ENCODE data around the gene TBX1. TPM values are rescaled to one million over a fixed set of nuclear protein-coding genes. Genes with fewer than 3 reads are reported as not detected.

The TBX1 gene
- total and polyA plus RNA-seq, 2 of the 13 experiments (the other 11 are each of a cell fraction or from before 2014, with no cell fraction given), result not detected

DNA sequence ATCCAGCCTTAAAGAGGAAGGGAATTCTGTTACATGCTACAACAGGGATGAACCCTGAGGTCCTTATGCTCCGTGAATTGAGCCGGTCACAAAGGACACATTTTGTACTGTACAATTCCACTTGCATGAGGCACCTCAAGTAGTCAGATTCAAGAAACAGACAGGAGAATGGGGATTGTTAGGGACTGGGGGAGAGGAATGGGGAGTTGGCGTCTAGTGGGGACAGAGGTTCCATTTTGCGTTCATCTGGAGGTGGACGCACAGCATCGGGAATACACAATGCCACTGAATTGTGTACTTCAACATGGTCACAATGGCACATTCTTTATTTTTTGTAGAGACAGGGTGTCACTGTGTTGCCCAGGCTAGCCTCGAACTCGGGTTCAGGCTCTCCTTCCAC lies 14.1 kb downstream of the TBX1 start:
- FAIRE-seq, result no peak

More for the DNA sequence above, 14.1 kb downstream of the TBX1 start:
- no peak overlapping the region for H3K4me2 ChIP-seq (ENCODE audit: low read depth, low read length)
- no peak for DNase-seq (ENCODE audit: low spot score)
- no peaks in the 10 kb centered on the region for H3K79me2 ChIP-seq (ENCODE audit: insufficient read depth, low read length)
- H3K27me3 ChIP-seq (ENCODE audit: control insufficient read depth in 1 of 2, insufficient read depth in 2 of 2, low read length in 2 of 2), result peaks cover 7 to 80% of the 10 kb centered on the region in 2 experiments; a peak in 4 of 5 replicates
- CTCF ChIA-PET (ENCODE audit: low intra/inter-chr PET ratio, low total read pairs), result no interaction called here
- POLR2A ChIA-PET, result no interaction called here
- WGBS (ENCODE audit: low lambda C conversion rate), result 61% methylated on average over 8 of the region's 8 CpGs
- intact Hi-C loops (cut with micrococcal nuclease; ENCODE audit: unreplicated experiment), result no loop called here
- in situ Hi-C loops (cut with HindIII; ENCODE audit: extremely low pct_ligation_motif_present, low pct_unique_long_range_greater_than_20kb), result no loop called here
- H3K4me3 ChIP-seq (replicated peaks in 1 of 3; ENCODE audit: insufficient read depth in 1 of 3, low read depth in 2 of 3, low read length in 3 of 3), result no peak overlapping the region
- no peaks in the 10 kb centered on the region for H3K4me1 ChIP-seq (ENCODE audit: insufficient read depth, low read length)
- H3K36me3 ChIP-seq (replicated peaks in 1 of 2; ENCODE audit: control insufficient read depth in 1 of 2, insufficient read depth in 2 of 2, low read length in 2 of 2), result no peaks in the 10 kb centered on the region
- H3K9ac ChIP-seq (ENCODE audit: insufficient read depth, low read depth, low read length), result no peak overlapping the region
- no peak overlapping the region for H3K27ac ChIP-seq (ENCODE audit: extremely low read length, insufficient read depth, low read length)
- BruUV-seq (replicated peaks), result no TSS peak
- no peak for ATAC-seq
- H4K20me1 ChIP-seq (ENCODE audit: insufficient read depth, low read length), result peaks cover 4% of the 10 kb centered on the region; the same call in 1 of the 2 replicates
- H2AFZ ChIP-seq (ENCODE audit: low read length), result no peak overlapping the region
- no peak for TF ChIP-seq ZNF768 (CRISPR knock-in tag; IDR thresholded peaks at IDR 0.05)
- TF ChIP-seq ZEB1 (IDR thresholded peaks at IDR 0.05; ENCODE audit: insufficient replicate concordance, low read depth), result no peak
- no peak for TF ChIP-seq ADNP (CRISPR knock-in tag; IDR thresholded peaks at IDR 0.05)
- TF ChIP-seq MTF2 (CRISPR knock-in tag; IDR thresholded peaks at IDR 0.05; ENCODE audit: borderline replicate concordance), result no peak
- no peak for TF ChIP-seq ARNT2 (CRISPR knock-in tag; IDR thresholded peaks at IDR 0.05; ENCODE audit: low read depth)
- no peak for TF ChIP-seq CC2D1A (CRISPR knock-in tag; IDR thresholded peaks at IDR 0.05)
- no peak for TF ChIP-seq ZNF451 (CRISPR knock-in tag; IDR thresholded peaks at IDR 0.05)
- TF ChIP-seq, protein P1, sequence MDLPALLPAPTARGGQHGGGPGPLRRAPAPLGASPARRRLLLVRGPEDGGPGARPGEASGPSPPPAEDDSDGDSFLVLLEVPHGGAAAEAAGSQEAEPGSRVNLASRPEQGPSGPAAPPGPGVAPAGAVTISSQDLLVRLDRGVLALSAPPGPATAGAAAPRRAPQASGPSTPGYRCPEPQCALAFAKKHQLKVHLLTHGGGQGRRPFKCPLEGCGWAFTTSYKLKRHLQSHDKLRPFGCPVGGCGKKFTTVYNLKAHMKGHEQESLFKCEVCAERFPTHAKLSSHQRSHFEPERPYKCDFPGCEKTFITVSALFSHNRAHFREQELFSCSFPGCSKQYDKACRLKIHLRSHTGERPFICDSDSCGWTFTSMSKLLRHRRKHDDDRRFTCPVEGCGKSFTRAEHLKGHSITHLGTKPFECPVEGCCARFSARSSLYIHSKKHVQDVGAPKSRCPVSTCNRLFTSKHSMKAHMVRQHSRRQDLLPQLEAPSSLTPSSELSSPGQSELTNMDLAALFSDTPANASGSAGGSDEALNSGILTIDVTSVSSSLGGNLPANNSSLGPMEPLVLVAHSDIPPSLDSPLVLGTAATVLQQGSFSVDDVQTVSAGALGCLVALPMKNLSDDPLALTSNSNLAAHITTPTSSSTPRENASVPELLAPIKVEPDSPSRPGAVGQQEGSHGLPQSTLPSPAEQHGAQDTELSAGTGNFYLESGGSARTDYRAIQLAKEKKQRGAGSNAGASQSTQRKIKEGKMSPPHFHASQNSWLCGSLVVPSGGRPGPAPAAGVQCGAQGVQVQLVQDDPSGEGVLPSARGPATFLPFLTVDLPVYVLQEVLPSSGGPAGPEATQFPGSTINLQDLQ (CRISPR knock-in tag; IDR thresholded peaks at IDR 0.05), result no peak
- no peak for TF ChIP-seq HDAC2 (CRISPR knock-in tag; IDR thresholded peaks at IDR 0.05)
- no peak for TF ChIP-seq SIX1 (CRISPR knock-in tag; IDR thresholded peaks at IDR 0.05; ENCODE audit: borderline replicate concordance)
- H3K9me3 ChIP-seq (ENCODE audit: low read length), result no peaks in the 10 kb centered on the region
